ENCODE results near the gene METTL24.

Gene METTL24, protein sequence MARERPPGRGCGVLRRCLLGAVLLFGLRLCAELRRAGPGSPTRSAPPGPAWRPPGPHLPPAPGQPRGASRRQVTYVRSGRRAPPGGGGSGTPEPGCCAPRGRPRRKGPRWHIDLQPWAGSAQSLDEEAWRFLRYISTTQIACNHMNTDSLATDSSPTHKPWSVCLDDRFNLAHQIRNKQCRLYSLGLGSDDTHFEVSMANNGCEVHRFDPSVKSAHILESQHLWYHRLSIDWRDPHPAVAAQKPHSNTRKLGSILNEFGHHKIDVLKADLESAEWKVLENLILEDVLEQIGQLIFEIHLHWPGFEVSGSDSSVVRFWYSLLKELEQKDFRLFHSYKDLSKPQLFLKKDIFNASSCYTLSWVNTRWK

GRCh38 chr6:110357664-110358552 is at the start of gene METTL24:
METTL24 (minus strand) TSS chr6:110358349; CDS start chr6:110358272, 77 bp downstream.
- DNase-seq (ENCODE audit: low read depth in 2 of 2) = no peak

GRCh38 chr6:110404607-110405006 is 46.5 kb upstream of the METTL24 start:
- DNase-seq (ENCODE audit: low read depth in 2 of 2) = no peak

DNA sequence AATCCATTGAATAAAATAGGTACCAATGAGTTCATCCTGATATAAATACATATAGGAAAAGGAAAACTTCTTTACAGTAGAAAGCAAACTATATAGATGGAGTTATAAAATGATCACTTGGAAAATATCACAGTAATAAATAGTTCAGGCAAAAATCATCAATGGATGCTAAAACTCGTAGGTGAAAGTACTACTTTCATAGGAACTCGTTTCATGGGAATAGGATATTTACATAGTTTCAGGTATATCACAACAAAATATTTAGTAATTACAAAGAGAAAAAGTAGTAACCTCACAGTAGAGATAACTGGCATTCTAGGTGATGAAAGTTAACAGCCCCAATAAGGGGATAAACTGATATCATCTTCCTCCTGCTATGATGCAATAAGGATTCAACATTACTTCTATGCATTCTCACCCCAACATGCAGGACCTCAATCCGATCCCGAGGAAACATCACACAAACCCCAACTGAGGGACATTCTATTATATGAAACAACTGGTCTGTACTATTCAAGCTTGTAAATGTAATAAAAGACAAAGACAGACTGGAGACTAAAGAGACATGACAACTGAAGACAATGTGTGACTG is 43.5 kb upstream of the METTL24 start:
- DNase-seq (ENCODE audit: low read depth in 2 of 2) = no peak

DNA sequence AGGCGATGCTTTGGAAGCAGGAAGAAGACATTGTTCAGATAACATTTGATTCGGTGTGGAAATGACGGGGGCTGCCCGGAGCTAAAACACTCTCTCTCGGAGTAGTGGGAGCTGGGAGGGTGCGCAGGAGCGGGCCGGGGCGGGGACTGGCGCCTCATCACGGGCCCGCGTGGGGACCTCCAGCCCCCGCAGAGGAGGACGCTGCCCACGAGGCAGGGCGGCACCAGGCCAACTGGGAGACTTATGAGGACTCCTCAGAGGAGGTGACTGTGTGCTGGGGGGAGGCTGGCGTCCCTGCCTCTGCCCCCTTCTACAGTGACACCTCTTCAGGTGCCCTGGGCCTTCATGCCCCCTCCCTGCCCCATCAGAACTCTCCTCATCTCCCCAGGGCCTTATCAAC is 42.1 kb upstream of the METTL24 start:
- no peak for DNase-seq (ENCODE audit: low read depth in 2 of 2)

GRCh38 chr6:110399219-110400071 is 41.3 kb upstream of the METTL24 start:
- DNase-seq (ENCODE audit: low read depth in 2 of 2) = no peak

- no peak for DNase-seq (ENCODE audit: low read depth in 2 of 2)
Observed at GRCh38 chr6:110398778-110399177, 40.6 kb upstream of the METTL24 start.

DNA sequence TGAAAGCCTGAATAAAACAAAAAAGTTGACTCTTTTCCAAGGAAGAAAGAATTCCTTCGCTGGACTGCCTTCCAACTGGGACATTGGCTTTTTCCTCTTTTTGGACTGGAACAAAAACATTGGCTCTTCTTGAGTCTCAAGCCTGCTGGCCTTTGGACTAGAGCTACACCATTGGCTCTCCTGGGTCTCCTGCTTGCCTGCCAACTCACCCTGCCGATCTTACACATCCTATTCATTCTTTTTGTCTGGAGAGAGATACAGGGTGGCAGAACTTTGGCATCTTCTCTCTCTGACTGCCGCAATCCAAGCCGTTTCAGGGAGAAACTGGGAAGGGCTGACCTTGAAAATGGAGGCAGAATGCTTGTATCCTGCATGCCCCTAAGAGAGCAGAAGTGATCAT is 37.1 kb upstream of the METTL24 start:
- DNase-seq (ENCODE audit: low read depth in 2 of 2) = no peak

DNA sequence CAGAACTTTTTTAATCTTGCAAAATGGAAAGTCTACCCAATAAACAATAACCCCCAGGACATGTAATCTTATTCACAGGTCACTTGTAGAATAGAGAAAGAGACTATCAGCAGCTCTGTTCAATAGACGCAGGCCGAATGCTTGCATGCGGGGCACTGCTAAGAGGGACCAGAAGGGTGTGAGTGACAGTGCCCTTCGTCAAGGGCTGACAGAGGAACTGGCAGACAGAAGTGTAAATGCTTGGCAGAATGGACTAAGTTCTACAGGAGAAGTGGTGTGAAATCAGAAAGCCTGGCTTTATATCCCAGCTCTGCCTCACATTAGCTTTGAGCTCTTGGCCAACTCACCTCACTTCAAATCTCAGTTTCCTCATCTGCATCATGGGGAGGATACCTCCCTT is 36.3 kb upstream of the METTL24 start:
- no peak for DNase-seq (ENCODE audit: low read depth in 2 of 2)

- DNase-seq (ENCODE audit: low read depth in 2 of 2) = no peak
Observed at GRCh38 chr6:110392727-110393126, 34.6 kb upstream of the METTL24 start.

GRCh38 chr6:110390404-110390803 is 32.3 kb upstream of the METTL24 start:
- no peak for DNase-seq (ENCODE audit: low read depth in 2 of 2)

DNA sequence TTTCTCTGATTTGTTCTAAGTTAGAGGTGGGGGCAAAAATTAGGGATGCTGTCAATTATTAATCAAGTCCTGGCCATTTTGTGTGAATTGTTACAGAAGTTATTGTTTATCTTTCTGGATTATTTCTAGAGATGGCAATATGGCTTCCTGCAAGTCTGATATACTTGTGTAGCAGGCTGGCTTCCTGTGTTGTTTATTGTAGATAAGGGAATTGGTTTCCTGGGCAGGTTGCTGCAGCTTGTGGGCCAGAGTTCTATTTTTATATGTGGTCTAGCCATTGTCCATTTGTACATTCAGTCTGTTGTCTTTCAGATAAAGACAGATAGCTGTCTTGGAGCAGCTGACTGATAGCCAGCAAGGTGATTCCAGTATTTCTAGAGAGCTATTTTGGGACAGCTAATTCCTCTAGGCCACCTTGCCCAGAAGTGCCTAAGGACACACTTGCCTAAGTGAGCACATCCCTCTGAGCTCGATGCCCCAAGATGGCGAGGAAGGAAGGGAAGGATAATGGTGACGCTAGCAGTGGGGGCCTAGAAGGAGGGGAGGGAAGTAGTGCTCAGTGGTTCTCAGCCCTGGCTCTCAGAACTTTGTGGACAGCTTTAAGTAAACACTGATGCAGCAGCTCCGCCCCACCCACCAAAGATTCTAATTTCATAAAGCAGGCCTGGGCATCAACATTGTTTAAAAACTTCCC is 31.7 kb upstream of the METTL24 start:
- DNase-seq (ENCODE audit: low read depth in 2 of 2) = no peak

DNA sequence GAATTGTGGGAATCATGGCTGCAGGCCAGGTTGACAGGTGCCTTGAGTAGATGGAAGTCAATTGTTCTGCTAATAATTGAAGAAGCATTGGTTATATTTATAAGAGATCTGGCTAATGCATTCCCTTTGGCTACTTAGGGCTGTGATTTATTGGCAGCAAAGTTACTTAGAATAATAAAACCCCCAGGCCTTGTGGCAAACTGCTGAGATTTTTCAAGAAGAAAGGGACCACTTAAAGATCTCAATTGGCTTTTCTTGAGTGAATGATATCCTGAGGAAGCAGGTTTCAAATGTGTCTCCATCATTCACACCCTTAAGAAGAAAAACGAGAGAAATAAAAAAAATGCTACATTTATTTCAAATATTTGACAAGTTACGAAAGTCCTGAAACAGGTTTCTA is 29.8 kb upstream of the METTL24 start:
- DNase-seq (ENCODE audit: low read depth in 2 of 2) = no peak

- DNase-seq (ENCODE audit: low read depth in 2 of 2) = no peak
Observed at GRCh38 chr6:110385458-110385863, 27.3 kb upstream of the METTL24 start.

GRCh38 chr6:110378552-110378951 is 20.4 kb upstream of the METTL24 start:
- no peak for DNase-seq (ENCODE audit: low read depth in 2 of 2)

DNA sequence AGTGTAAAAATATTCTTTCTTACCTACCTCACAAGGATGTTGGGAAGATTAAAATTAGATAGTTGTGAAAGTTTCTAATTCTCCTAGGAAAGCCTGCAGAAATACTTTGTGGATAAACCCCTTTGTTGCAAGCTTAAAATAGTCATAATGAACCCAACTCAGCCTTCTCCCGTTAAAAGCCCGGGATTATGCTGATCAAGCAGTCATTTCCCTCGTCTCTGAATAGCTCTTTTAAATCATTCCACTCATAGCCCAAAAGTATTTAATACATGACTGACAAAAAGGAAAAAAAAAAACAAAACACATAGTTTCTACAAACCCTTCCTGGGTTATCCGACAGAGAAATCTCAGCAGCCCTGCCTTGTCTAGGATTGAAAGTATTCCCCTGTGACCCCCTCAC is 10.9 kb upstream of the METTL24 start:
- DNase-seq (ENCODE audit: low read depth in 2 of 2) = no peak

DNA sequence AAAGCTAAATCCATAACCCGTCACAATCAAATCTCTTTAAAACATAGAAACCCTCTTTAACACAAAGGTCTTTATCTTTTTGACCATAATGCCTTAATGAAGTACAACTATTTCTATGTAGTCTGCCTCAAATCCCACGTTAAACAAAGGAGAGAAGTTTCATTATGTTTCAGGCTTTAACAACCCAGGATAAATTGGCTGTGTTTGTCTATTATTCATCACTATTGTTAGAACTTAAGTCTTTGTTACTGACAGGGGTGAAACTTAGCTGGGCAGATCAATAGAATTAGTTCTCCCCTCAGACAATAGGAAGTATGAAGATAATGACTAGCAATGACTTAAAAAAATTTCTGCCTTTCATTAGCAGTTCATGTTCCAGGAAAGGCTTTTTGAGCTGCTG is 10.1 kb upstream of the METTL24 start:
- no peak for DNase-seq (ENCODE audit: low read depth in 2 of 2)

DNA sequence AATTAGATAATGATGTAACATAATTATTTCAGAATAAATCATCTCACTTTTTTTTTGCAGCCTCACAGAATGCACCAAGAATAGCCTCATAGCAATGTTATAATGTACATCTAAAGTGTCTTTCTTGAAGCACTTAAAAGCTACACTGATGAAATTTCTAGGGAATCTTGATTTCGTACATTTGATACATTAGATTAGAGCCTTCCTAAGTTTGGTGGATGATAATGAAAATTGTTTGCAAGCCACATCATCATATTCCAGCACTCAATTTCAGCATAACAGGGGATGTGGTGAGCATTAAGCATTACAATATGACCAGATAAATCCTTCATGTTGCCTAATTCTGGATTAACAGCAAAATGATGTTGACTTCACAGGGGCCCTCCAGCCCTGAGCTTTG is 9.7 kb upstream of the METTL24 start:
- no peak for DNase-seq (ENCODE audit: low read depth in 2 of 2)

- no peak for DNase-seq (ENCODE audit: low read depth in 2 of 2)
Observed at GRCh38 chr6:110366975-110367374, 8.8 kb upstream of the METTL24 start.

DNA sequence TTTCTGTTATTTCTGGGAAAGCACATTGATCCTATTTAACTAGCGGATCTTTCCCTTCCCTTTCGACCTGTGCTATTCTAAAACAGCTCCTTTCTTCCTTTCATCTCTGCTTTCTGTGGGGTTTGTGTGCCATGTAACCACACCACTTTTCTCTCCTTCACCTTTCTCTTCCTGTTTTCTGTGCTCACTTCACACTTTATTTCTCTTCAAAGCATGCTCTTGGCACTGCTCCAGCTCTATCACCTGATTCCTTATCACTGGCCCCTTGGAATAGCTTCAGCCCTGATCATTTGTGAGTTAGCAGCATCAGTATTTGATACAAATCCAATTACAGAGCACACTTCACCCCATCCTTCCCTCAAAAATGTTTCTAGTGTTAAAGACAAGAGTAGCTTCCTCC is 8.1 kb upstream of the METTL24 start:
- DNase-seq (ENCODE audit: low read depth in 2 of 2) = no peak

DNA sequence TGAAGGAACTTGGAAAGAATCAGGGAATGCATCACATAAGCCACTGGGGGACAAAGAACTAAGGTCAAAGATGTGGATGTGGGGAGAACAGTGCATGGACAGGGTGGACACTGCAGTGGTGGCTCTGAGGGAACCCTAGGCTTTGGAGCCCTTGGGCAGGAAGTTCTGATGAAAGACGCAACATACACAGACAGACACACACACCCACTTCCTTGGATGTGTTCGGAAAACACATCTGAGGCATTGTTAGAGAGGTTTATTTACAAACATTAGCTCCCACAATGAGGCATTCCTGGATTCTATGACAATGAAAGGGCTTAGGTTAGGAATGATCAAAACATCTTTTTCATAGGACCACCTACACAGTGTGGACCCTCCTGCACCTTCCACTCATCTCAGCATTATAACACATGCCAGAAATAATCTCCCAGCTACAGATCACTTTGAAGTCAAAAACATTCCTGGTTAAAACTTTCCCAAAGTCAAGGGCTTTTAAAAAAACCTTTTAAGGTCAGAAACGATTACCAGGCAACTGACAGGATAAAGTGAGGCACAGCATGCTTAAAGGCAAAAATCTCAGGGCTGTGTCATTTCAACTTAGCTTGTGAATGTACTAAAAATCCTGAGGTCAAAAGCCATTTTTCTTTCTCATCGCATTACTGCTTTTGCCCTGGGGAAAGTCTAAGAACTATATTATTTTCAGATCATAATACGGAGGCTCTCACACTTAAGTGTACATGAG is 6.4 kb upstream of the METTL24 start:
- no peak for DNase-seq (ENCODE audit: low read depth in 2 of 2)
